Natural killer cell (primary cell): ENCODE measurements around the gene GTF2H3. TPM values are rescaled to one million over a fixed set of nuclear protein-coding genes. Genes with fewer than 3 reads are reported as not detected.

Experiments
- ATAC-seq, 3 donors: fragments of 150-1000 bp in 2 of 3; fragments of 200-7000 bp in 1 of 3; cut with Tn5 transposase; 1 replicate in 1 of 3; 2 replicates in 2 of 3; pipeline ENCODE4 v1.10.0; 2021; ENCODE audit warnings: mild to moderate bottlenecking in 2 of 3, moderate library complexity in 2 of 3
- DNase-seq, 2 donors: peaks; one replicate each; pipeline versions ENCODE4 v3.0.0 to v3.0.0-alpha.2; 2013 to 2021; ENCODE audit warnings: mixed read lengths in 1 of 2
- H3K27ac ChIP-seq: one replicate; pipeline ENCODE4 v1.5.1; 2013; ENCODE audit warnings: mild to moderate bottlenecking, low read length
- H3K27me3 ChIP-seq: one replicate; pipeline ENCODE4 v1.6.1; 2013; ENCODE audit warnings: low read length; ENCODE audit not compliant: control insufficient read depth, insufficient read depth
- H3K36me3 ChIP-seq: one replicate; pipeline ENCODE4 v1.6.1; 2013; ENCODE audit warnings: low read length; ENCODE audit not compliant: control insufficient read depth, insufficient read depth
- H3K4me1 ChIP-seq: one replicate; pipeline ENCODE4 v1.6.1; 2013; ENCODE audit warnings: low read length; ENCODE audit not compliant: control insufficient read depth, insufficient read depth
- H3K4me3 ChIP-seq: one replicate; pipeline ENCODE4 v1.5.1; 2013; ENCODE audit warnings: low read length
- H3K9me3 ChIP-seq: one replicate; pipeline ENCODE4 v1.6.1; 2013; ENCODE audit warnings: low read length; ENCODE audit not compliant: control insufficient read depth, insufficient read depth
- H3K27ac Mint-ChIP-seq, 2 donors: one replicate each; pipeline ENCODE4 v1.8.0; 2022; ENCODE audit warnings: mild to moderate bottlenecking in 2 of 2, mixed read lengths in 2 of 2, moderate library complexity in 1 of 2
- H3K27me3 Mint-ChIP-seq, 2 donors: one replicate each; pipeline ENCODE4 v1.8.0; 2022; ENCODE audit warnings: low read depth in 2 of 2, mixed read lengths in 2 of 2
- H3K36me3 Mint-ChIP-seq: one replicate; pipeline ENCODE4 v1.8.0; 2022; ENCODE audit warnings: mixed read lengths
- H3K4me1 Mint-ChIP-seq, 2 donors: one replicate each; pipeline ENCODE4 v1.8.0; 2022; ENCODE audit warnings: mixed read lengths in 2 of 2
- H3K4me3 Mint-ChIP-seq: one replicate; pipeline ENCODE4 v1.8.0; 2022; ENCODE audit warnings: mild to moderate bottlenecking, moderate library complexity, mixed read lengths
- H3K9me3 Mint-ChIP-seq, 2 donors: one replicate each; pipeline ENCODE4 v1.8.0; 2022; ENCODE audit warnings: mixed read lengths in 2 of 2
- WGBS: methylation state at CpG from one replicate; pipeline ENCODE4 v1.1.7; 2013; ENCODE audit warnings: missing lambda C conversion rate; ENCODE audit not compliant: insufficient coverage; 5-methylcytosine and 5-hydroxymethylcytosine counted together
- intact Hi-C: fragments of 100-400 bp; cut with micrococcal nuclease; formaldehyde crosslinking; loops from one replicate; pipeline ENCODE4 v1.14.2; 2022
- total RNA-seq, 4 donors: library from RNA; stranded (reverse); fragments of 120-200 nt in 1 of 4; gene quantifications; one replicate each; pipeline versions ENCODE4 v1.2.3 to v1.2.4, GENCODE V29; 2013 to 2022
- TF ChIP-seq, protein P1 (sequence below): fragments of 200-600 bp; IDR thresholded peaks from one replicate; pipeline ENCODE4 v1.8.0; 2022; ENCODE audit warnings: antibody characterized with exemption

GTF2H3 gene
- total RNA-seq, 3 donors from 2014 or later (not counting 1 experiment from before 2014, with no cell fraction given): 12.8 to 21.3 (median 21.2) TPM

DNA sequence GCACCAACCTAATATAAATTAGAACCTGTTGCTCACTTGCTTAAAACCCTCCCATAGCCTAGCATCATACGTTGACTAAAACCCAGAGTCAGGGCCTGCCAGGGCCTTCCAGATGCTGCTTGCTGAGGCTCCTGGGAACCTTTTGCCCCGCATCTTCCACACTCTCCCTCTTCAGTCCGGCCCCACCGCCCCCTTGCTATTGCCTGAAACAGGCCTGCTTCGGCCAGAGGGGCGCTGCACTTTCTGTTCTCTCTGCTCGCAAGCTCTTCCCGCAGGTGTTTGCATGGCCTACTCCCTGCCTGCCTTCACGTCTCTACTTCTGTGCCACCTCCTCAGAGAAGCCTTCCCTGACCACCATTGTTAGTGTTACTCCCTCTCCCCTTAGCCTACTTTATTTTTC is 23.6 kb downstream of the GTF2H3 start:
- WGBS: 95% methylated on average over 9 of the region's 9 CpGs
- intact Hi-C loops: no loop called here
- Histone ChIP-seq H3K4me1 (no peaks in the 10 kb centered on the region), H3K27ac (no peak overlapping the region), H3K4me3 (no peak overlapping the region), H3K9me3 (no peaks in the 10 kb centered on the region), H3K36me3 (peaks cover 22% of the 10 kb centered on the region), H3K27me3 (no peaks in the 10 kb centered on the region)
- ATAC-seq: no peak
- no peak overlapping the region for H3K27ac Mint-ChIP-seq
- H3K27me3 Mint-ChIP-seq: no peaks in the 10 kb centered on the region
- DNase-seq: no peak
- H3K36me3 Mint-ChIP-seq: peaks cover 6% of the 10 kb centered on the region
- H3K9me3 Mint-ChIP-seq: no peaks in the 10 kb centered on the region
- no peaks in the 10 kb centered on the region for H3K4me1 Mint-ChIP-seq
- H3K4me3 Mint-ChIP-seq: no peak overlapping the region
- TF ChIP-seq, protein P1, sequence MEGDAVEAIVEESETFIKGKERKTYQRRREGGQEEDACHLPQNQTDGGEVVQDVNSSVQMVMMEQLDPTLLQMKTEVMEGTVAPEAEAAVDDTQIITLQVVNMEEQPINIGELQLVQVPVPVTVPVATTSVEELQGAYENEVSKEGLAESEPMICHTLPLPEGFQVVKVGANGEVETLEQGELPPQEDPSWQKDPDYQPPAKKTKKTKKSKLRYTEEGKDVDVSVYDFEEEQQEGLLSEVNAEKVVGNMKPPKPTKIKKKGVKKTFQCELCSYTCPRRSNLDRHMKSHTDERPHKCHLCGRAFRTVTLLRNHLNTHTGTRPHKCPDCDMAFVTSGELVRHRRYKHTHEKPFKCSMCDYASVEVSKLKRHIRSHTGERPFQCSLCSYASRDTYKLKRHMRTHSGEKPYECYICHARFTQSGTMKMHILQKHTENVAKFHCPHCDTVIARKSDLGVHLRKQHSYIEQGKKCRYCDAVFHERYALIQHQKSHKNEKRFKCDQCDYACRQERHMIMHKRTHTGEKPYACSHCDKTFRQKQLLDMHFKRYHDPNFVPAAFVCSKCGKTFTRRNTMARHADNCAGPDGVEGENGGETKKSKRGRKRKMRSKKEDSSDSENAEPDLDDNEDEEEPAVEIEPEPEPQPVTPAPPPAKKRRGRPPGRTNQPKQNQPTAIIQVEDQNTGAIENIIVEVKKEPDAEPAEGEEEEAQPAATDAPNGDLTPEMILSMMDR: no peak

DNA sequence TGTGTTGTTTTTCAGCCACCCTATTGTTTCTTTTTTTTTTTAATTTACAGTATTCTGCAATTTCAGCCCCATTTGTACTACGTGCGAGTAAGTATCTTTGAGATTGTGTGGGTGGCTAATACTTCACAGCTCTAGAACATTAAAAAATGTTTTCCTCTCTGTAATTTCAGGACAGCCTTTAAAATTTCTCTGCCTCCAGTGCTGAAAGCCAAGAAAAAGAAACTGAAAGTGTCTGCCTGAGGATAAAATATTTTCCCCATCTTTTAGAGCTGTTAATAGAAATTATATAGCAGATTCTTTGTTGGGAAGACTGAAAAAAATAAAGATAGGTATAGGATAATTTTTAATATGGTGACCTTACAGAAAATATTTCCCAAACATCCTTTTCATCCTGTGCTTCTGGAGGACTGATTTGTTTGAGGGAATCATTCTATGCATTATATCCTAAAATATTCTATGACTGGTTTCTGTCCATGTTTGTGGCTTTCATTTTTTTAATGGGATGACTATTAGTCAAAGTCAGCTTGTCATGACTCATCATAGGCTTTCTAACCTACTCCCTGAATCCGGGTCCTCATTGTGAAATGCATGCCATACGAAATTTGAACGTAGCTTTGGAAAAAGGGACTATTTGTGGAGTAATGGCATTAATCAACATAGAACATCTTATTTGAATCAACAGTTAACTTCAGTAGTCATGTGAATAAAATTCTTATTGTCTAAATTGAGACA is 26.5 kb downstream of the GTF2H3 start:
- no peak overlapping the region for H3K27ac ChIP-seq
- peaks cover 5% of the 10 kb centered on the region for H3K36me3 Mint-ChIP-seq
- H3K4me1 ChIP-seq: no peaks in the 10 kb centered on the region
- no peaks in the 10 kb centered on the region for H3K9me3 Mint-ChIP-seq
- TF ChIP-seq, protein P1: no peak
- peaks cover 14% of the 10 kb centered on the region for H3K36me3 ChIP-seq
- H3K4me3 Mint-ChIP-seq: no peak overlapping the region
- no peak overlapping the region for H3K27ac Mint-ChIP-seq
- H3K27me3 ChIP-seq: no peaks in the 10 kb centered on the region
- WGBS: no CpG with 5 or more reads among the region's 5 CpGs
- ATAC-seq: no peak
- DNase-seq: no peak
- no peak overlapping the region for H3K4me3 ChIP-seq
- no peaks in the 10 kb centered on the region for H3K27me3 Mint-ChIP-seq
- no peaks in the 10 kb centered on the region for H3K9me3 ChIP-seq
- H3K4me1 Mint-ChIP-seq: no peaks in the 10 kb centered on the region
- intact Hi-C loops: no loop called here

DNA sequence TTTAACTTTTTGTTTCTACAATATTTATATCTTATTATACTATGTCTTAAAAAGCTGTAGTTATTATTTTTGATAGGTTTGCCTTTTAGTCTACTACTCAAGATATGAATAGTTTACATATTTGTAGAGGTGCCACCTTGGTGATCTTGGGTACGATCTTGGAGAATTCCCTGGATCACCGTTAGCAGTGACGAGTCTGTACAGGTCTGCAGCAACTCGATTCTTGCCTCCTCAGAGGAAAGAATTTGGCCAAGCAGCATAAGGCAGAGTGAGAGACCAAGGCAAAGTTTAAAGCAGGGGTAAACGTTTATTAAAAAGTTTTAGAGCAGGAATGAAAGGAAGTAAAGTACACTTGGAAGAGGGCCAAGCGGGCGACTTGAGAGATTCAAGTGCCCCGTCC is 34.1 kb downstream of the GTF2H3 start:
- WGBS: 91% methylated on average over 8 of the region's 8 CpGs
- Histone ChIP-seq H3K27me3 (no peaks in the 10 kb centered on the region), H3K9me3 (no peaks in the 10 kb centered on the region), H3K4me1 (peaks cover 12% of the 10 kb centered on the region), H3K4me3 (no peak overlapping the region), H3K27ac (no peak overlapping the region), H3K36me3 (no peaks in the 10 kb centered on the region)
- Mint-ChIP-seq H3K4me3 (no peak overlapping the region), H3K27ac (no peak overlapping the region), H3K4me1 (peaks cover 7 to 16% of the 10 kb centered on the region in 2 donors), H3K9me3 (no peaks in the 10 kb centered on the region), H3K36me3 (no peaks in the 10 kb centered on the region), H3K27me3 (no peaks in the 10 kb centered on the region)
- ATAC-seq (no peak), DNase-seq (no peak)
- intact Hi-C loops: no loop called here
- TF ChIP-seq, protein P1: no peak
